ENCODE measurements around the gene AP2A1. TPM values are rescaled to one million over a fixed set of nuclear protein-coding genes. Genes with fewer than 3 reads are reported as not detected.

Gene AP2A1
- total and polyA plus RNA-seq, 9 of the 15 experiments (the other 6 are each of a cell fraction or from before 2014, with no cell fraction given) = 0.55 to 150 (median 31.9) TPM

GRCh38 chr19:49847731-49848696 lies 81.2 kb downstream of the AP2A1 start (continued):
- TF ChIP-seq PRDM10 (IDR thresholded peaks at IDR 0.05; ENCODE audit: partially characterized antibody) = peak; percentile 98
- 0 out of 2 replicates have a peak, but pooled peaks have one; percentile 2 for TF ChIP-seq CBFA2T3 (IDR thresholded peaks at IDR 0.05)
- peak; percentile 55 for TF ChIP-seq NFE2 (IDR thresholded peaks at IDR 0.05; ENCODE audit: low read depth)
- TF ChIP-seq NONO (IDR thresholded peaks at IDR 0.05; ENCODE audit: low read depth in 2 of 2, low read length in 1 of 2) = 0 out of 4 replicates have a peak, but pooled peaks of 1 of the 2 experiments have one; percentile 27
- TF ChIP-seq ZNF589 (CRISPR knock-in tag; IDR thresholded peaks at IDR 0.05; ENCODE audit: low read depth) = 0 out of 2 replicates have a peak, but pooled peaks have one; percentile 56
- peak; percentile 70 for TF ChIP-seq ARID1B (IDR thresholded peaks at IDR 0.05)
- peak; percentile 94 for TF ChIP-seq JUND (IDR thresholded peaks at IDR 0.05; ENCODE audit: borderline replicate concordance, low read depth, low read length)
- TF ChIP-seq JUND (tag; IDR thresholded peaks at IDR 0.05; ENCODE audit: borderline replicate concordance, low read depth, low read length) = peak; percentile 93; the same call in 2 of the 3 replicates
- no peak for TF ChIP-seq IRF1 (CRISPR knock-in tag; IDR thresholded peaks at IDR 0.05; ENCODE audit: borderline replicate concordance)
- peak; percentile 84 for TF ChIP-seq ATF7 (IDR thresholded peaks at IDR 0.05)
- peak; percentile 86 for TF ChIP-seq SMARCE1 (IDR thresholded peaks at IDR 0.05)
- TF ChIP-seq PKNOX1 (IDR thresholded peaks at IDR 0.05) = 0 out of 2 replicates have a peak, but pooled peaks have one; percentile 19
- peak; percentile 91 for TF ChIP-seq RAD51 (IDR thresholded peaks at IDR 0.05; ENCODE audit: borderline replicate concordance, low read depth)
- peak; percentile 33; the same call in 1 of the 2 replicates for TF ChIP-seq CXXC5 (CRISPR knock-in tag; IDR thresholded peaks at IDR 0.05)
- 0 out of 2 replicates have a peak, but pooled peaks have one; percentile 26 for TF ChIP-seq POLR2A (conservative IDR thresholded peaks at IDR 0.05)
- TF ChIP-seq SMARCC2 (IDR thresholded peaks at IDR 0.05; ENCODE audit: low read depth) = peak; percentile 61; the same call in 1 of the 2 replicates
- peak; percentile 96 for TF ChIP-seq USF1 (CRISPR knock-in tag; IDR thresholded peaks at IDR 0.05)
- peak; percentile 21 for TF ChIP-seq FOS (IDR thresholded peaks at IDR 0.05; ENCODE audit: extremely low read depth, insufficient read length)
- TF ChIP-seq SP1 (CRISPR knock-in tag; IDR thresholded peaks at IDR 0.05) = peak; percentile 53; the same call in 1 of the 2 replicates
- TF ChIP-seq NR2C1 (IDR thresholded peaks at IDR 0.05) = no peak
- peak; percentile 50; the same call in 1 of the 2 replicates for TF ChIP-seq NR2C1 (tag; IDR thresholded peaks at IDR 0.05)
- no peak for TF ChIP-seq SIN3B (IDR thresholded peaks at IDR 0.05; ENCODE audit: low read depth)
